Limb (tissue), 2 donors: ENCODE data around the gene CYP4B1.

Experiments
- DNase-seq, 2 donors: peaks; one replicate each; pipeline ENCODE4 v3.0.0-alpha.2; 2016; ENCODE audit errors: extremely low spot score in 2 of 2

CYP4B1 gene

DNA sequence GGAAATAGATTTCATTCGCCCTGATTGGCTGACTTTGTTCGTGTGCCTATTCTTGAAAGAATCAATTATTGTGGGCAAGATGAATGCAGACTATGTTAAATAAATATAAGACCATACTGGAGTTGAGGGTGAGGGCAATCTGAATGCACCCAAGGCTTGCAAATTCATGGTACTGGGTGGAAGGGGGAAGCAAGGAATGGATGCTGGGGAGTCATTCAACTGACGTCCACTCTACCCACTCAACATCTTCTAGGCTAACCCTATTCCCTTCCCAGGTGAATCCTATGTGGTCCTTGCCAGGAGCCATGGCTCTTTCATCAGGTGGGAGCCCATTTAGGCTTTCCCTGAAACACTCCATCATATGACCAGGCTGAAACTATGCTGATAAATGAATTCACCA lies 5.7 kb upstream of the CYP4B1 start:
- no peak for DNase-seq

GRCh38 chr1:46797696-46798470 lies 963 bp upstream of the CYP4B1 start:
- no peak for DNase-seq

DNA sequence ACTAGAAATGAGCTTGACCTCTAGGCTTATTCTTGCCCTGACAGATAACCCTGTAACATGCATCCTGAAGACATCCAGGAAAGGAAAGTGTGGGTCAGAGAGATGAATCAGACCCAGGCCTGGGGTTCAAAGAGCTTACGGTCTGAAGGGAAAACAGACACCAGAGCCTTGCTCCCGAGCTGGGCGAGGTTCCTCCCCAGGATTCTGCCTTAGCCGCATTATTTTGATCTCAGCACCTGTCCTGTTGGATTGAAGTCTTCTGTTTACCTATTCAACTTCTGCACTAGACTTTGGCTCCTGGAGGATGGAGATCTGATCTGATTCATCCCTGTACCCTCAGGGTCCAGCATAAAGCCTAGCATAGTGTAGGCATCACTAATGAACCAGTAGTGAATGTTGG lies 1.9 kb downstream of the CYP4B1 start:
- no peak for DNase-seq

DNA sequence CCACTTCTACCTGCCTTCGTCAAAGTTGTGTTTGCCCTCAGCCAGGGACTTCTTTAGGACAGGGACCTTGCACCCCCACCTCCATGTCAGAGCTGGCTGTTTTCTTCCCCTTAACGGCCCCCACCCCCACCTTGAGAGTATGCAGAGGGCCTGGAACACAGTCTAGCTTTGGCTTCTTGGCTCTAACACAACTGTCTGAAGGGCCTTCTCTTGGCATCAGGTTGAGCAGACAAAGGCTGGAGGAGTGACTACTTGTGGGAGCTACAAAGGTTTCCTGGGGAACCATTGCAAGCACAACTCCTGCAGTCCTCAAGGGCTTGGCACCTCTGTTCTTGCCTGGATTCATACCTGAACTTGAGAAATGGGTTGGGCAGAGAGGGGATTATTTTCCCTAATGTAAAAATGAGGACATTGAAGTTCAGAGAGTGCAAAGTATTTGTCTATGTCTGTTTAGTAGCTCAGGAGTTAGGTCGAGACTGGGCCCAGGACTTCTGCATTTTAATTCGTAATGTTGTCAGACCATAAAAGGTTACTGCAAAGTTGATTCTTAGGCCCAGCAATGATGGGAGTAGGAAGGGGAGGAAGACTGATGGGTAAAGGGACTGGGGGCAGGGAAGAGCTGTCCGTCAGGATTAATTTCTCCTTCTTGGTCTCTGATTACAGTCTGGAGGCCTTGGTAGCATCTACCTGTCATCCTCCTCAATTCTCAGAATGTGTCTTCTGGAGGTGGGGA lies 2.6 kb downstream of the CYP4B1 start:
- DNase-seq = no peak

DNA sequence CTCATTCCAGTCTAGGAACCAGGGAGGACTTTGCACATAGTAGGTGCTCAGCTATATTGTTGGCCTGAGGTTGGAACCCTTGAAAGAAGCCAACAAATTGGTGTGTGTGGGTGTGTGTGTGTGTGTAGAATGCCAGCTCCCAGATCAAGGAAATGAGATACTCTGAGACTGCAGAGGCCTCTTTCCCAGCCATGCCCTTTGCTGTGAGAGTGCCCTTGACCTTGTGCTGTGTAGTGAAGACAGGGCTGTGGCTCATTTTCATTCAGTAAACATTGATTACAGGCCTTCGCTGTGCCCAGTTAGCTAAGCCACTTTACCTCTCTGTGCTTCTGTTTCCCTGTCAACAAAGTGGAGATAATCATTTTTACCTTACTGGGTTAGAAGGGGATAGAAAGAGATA lies 3.2 kb downstream of the CYP4B1 start:
- no peak for DNase-seq

DNA sequence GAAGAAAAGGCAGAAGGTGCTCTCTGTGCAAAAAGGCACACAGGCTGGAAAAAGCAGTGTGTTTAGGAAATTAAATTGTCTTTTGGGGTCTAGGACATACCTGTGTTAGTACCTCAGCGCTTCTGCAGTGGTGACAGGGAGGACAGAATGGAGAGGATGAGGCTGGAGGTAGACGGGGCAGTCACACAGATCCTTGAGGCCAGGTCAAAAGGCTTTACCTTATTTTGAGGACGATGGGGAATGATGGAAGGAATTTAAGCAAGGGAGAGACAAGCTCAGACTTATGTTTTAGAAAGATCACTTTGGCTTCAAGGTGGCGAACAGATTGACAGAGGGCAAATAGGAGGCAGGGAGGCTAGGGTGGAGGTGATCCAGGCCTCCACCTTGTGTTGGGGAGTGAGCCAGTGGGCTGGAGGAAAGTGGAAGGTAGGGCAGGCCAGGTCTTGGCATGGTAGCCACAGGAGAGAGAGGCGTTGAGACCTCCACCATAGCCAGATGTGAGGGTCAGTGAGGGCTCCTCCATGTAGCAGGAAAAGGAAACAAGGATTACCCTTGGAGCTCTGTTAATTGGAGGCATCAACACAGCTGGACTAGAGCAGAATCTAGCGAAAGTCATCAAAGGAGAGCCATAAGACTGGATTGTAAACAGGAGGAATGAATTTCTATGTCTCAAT lies 4.2 kb downstream of the CYP4B1 start:
- no peak for DNase-seq

- no peak for DNase-seq
Measured at GRCh38 chr1:46804027-46804889, 5.4 kb downstream of the CYP4B1 start.

DNA sequence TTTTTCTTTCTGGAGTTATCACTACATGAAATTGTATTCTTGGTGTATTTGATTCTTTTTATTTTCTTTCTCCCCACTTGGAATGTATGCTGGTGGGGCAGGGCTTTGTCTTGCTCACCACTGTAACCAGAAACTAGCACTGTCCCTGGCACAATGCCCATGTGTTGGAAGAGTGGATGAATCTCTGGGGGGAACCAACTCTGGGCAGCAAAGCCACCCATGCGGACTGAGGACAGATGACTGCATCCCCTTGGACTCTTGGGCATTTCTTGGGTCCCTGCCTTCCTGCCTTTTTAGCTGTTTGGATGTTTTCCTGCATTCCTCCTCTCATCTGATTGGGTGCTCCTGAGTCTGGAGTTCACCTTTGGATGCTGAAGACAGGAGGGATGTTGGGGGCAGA lies 6.1 kb downstream of the CYP4B1 start:
- no peak for DNase-seq

DNA sequence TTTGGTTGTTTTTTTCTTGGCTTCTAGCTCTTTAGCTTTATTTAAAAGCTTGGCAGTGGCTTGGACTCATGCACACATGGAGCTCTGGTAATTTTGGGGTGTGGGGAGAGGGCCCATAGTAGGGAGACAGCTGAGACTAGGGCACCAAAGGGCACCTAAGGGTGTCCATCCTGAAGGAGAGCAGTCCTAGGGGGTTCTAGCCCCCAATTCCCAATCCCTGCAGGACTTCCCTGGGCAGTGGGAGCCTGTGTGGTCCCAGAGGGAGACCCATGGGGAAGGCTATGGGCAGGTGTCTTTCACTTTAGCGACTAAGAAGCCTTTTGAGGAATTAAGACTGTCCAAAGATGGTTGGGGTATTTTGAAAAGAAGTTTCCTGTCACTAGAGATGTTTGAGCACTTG lies 6.9 kb downstream of the CYP4B1 start:
- DNase-seq = no peak

- DNase-seq = no peak
Measured at GRCh38 chr1:46806196-46807020, 7.6 kb downstream of the CYP4B1 start.

DNA sequence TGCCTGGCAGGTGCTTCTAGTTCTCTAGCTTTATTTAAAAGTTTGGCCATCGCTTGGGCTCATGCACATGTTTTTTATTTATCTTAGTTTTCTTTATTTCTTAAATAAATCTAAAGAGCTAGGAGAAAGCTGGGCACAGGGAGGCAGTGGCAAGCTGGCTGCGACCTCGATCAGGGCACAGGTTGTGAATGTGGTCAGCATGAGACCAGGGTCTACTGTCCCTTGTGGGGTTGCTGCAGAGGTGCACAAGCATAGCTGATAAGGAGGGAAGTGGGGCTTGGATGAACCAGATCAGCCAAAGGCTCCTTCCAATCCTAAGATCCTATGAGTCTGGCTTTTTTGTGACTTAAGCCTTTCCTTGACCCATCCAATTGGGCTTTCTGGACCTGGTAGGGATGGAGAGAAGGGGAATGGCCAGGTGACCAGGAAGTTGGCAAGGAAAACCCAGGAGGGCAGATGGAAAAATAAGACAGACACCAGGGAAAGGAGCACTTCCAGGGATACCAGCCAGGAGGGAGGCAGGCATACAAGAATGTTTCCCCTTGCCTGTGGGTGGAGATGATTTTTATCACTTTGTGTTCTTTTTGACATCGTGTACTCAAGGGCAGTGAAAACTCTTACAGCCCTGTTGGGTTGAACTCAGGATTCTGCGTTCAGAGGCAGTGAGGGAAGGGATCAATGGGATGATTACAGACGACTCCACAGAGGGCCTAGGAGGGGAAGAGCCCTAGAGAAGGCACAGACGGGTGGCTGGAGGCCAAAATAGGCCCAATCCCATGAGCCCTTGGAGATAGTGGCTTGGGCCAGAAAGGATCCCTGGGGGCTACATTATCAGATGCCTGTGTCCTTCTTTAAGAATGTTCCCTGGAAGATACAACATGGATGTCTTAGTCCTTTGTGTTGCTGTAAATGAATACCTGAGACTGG lies 8.5 kb downstream of the CYP4B1 start:
- no peak for DNase-seq

DNA sequence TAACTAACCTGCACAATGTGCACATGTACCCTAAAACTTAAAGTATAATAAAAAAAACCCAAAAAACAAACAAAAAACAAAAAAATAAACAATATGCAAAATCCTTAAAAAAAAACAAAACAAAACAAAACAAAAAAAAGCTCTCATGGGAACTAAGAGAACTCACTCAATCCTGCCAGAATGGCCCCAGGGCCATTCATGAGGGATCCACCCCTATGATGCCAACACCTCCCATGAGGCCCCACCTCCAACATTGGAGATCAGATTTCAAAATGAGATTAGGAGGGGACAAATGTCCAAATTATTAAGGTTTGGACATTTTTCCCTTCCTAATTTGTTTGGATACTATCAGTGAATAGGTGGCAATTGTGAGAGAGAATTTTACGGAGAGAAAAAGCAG lies 10.2 kb downstream of the CYP4B1 start:
- no peak for DNase-seq

- no peak for DNase-seq
Measured at GRCh38 chr1:46809904-46810303, 11.1 kb downstream of the CYP4B1 start.

DNA sequence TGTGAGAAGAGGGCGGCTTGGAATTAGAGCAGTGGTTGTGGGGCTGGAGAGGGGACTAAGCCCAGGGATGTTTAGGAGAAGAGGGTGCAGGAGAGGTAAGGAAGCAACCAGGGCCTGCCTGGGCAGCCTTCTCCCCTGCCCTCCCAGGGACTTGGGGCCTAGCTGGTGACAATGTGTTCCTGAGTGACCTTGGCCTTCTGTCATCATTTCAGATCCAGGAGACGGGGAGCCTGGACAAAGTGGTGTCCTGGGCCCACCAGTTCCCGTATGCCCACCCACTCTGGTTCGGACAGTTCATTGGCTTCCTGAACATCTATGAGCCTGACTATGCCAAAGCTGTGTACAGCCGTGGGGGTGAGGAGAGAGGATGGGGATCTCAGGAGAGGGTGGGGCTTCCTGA lies 11.8 kb downstream of the CYP4B1 start:
- no peak for DNase-seq

GRCh38 chr1:46811053-46811452 lies 12.2 kb downstream of the CYP4B1 start:
- no peak for DNase-seq

DNA sequence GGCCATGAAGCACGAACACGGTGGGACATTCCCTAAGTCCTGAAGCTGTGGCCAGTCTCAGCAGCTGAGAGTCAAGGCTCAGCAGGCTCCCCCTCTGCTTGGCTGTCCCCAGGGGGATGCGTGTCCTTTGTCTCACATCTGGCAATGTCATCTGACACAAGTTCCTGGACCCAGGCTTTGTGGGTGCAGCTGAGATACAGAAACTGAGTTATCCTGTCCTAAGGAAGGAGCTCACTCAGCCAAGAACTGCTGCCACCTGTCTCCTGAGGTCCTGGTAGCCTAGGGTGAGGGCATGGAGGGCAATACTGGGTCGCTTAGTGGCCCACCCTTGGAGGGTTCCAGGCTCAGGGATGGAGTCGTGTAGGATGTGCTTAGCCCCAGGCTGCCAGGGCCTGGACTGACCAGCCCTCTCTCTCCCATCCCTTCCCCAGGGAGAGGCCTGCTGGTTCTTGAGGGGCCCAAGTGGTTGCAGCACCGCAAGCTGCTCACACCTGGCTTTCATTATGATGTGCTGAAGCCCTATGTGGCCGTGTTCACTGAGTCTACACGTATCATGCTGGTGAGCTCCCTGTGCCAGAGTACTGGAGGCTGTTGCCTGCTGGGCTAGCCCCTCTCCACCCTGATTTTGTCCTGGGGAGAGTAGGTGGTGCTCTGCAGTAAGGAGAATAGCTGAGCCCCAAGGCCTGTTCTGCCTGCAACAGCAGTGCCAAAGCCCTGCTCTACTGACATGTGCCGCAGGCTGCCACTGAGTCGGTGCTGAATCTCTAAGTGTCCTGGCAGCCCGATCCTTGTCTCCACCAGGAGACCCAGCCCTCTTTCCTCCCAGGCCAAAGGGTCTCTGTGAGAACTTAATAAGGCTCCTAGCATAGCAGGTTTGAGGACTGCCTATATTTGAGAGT lies 13.5 kb downstream of the CYP4B1 start:
- DNase-seq = no peak

- no peak for DNase-seq
Measured at GRCh38 chr1:46812996-46813857, 14.4 kb downstream of the CYP4B1 start.
